SH-SY5Y (cell line): Measurements from ENCODE around the gene ACAN.

ENCODE experiments used
- GATA2 ChIP-seq: IDR thresholded peaks from 2 replicates; pipeline ENCODE4 v1.6.1; 2011; ENCODE audit warnings: mild to moderate bottlenecking, low read depth, low read length
- GATA3 ChIP-seq: IDR thresholded peaks from 2 replicates; pipeline ENCODE4 v1.6.1; 2011; ENCODE audit warnings: low read depth, mild to moderate bottlenecking, low read length, moderate library complexity

The ACAN gene

GRCh38 chr15:88871313-88871712, 68.1 kb downstream of the ACAN start:
- TF ChIP-seq GATA3 (no peak), GATA2 (no peak)

- TF ChIP-seq GATA3 (no peak), GATA2 (no peak)
Measured at GRCh38 chr15:88872106-88872505, 68.9 kb downstream of the ACAN start.

- TF ChIP-seq GATA2, result no peak
- no peak for TF ChIP-seq GATA3
Measured at GRCh38 chr15:88872706-88873105, 69.5 kb downstream of the ACAN start.

GRCh38 chr15:88873786-88874185, 70.5 kb downstream of the ACAN start:
- TF ChIP-seq GATA3, result no peak
- TF ChIP-seq GATA2, result no peak

- TF ChIP-seq GATA2 (no peak), GATA3 (no peak)
Measured at GRCh38 chr15:88874275-88874674, 71.0 kb downstream of the ACAN start.

GRCh38 chr15:88874684-88875083, 71.4 kb downstream of the ACAN start:
- TF ChIP-seq GATA3 (no peak), GATA2 (no peak)

- TF ChIP-seq GATA3, result no peak
- no peak for TF ChIP-seq GATA2
Measured at GRCh38 chr15:88876573-88876972, 73.3 kb downstream of the ACAN start.

- TF ChIP-seq GATA3 (no peak), GATA2 (no peak)
Measured at GRCh38 chr15:88877415-88877814, 74.2 kb downstream of the ACAN start.

- TF ChIP-seq GATA3, result no peak
- no peak for TF ChIP-seq GATA2
Measured at GRCh38 chr15:88877906-88878305, 74.7 kb downstream of the ACAN start.

GRCh38 chr15:88878720-88879184, 75.5 kb downstream of the ACAN start:
- TF ChIP-seq GATA3, result no peak
- no peak for TF ChIP-seq GATA2

- TF ChIP-seq GATA2 (no peak), GATA3 (no peak)
Measured at GRCh38 chr15:88880944-88881740, 77.9 kb downstream of the ACAN start.

GRCh38 chr15:88881775-88882174, 78.5 kb downstream of the ACAN start:
- TF ChIP-seq GATA3 (no peak), GATA2 (no peak)

- TF ChIP-seq GATA3 (no peak), GATA2 (no peak)
Measured at GRCh38 chr15:88882785-88883184, 79.5 kb downstream of the ACAN start.

- TF ChIP-seq GATA3, result no peak
- TF ChIP-seq GATA2, result no peak
Measured at GRCh38 chr15:88887068-88887580, 83.9 kb downstream of the ACAN start.

- TF ChIP-seq GATA3, result no peak
- no peak for TF ChIP-seq GATA2
Measured at GRCh38 chr15:88888719-88889118, 85.5 kb downstream of the ACAN start.
